GM21723 (cell line): Measurements from ENCODE around the gene ANKRD33.

ENCODE experiments used
- ATAC-seq: cut with Tn5 transposase; IDR thresholded peaks from one replicate; pipeline ENCODE4 v1.9.1; 2021; ENCODE audit warnings: mild to moderate bottlenecking, moderate library complexity; ENCODE audit not compliant: unreplicated experiment

Gene ANKRD33

DNA sequence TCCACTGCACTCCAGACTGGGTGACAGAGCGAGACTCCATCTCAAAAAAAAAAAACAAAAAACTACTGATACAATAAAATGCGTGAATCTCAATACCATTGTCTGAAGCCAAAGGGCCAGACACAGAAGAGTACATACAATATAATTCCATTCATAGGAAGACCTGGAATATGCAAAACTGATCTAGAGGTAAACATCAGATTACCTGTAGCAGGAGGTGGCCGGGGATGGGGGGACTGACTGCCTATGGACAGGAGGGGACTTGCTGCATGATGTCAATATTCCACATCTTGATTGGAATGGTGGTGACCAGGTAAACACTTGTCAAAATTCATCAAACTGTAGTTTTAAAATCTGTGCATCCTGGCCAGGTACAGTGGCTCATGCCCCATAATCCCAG, 26.9 kb upstream of the ANKRD33 start:
- ATAC-seq: no peak

DNA sequence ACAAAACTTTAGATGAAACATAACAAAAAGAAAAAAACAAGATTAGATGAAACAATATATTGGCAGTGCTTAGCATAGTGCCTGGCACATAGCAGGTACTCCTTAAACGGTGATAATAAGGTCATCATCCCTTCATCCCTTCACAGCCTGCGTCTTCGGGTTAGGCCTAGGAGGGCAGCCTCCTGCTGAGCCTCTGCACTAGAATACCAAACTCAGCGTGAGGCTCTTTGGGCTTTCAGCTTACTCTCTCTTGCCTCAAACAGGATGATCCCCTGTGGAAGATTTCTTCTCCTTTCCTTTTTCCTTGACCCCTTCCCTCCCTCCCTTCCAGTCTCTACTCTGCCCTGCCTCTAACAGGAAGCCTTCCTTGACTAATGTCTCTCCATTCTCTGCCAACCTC, 25.0 kb upstream of the ANKRD33 start:
- ATAC-seq: no peak

DNA sequence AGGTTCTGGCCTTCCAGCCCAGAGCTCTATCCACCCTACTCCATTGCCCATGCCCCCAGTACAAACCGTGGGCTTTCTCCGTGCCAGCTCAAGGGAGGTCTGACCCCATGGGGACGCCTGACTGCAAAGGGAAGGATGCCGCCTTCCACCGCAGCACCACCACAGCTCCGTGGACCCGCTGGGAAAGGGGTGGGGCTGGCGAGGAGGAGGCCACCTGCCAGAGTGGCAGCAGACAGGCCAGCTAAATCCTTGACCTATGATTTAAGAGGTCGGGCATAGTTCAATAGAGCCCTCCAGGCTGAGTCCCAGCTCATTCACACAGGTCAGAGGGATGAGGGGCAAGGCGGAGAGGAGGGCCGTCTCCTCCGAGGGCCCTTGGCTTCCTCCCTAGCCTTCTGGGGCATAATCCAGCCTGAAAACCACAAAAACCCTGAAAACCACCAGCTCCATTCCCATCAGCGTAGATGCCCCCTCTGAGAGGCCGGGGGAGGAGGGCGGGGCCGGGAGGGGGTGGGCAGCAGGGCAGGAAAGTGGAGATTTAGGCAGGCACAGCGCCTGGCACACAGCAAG, 24.5 kb upstream of the ANKRD33 start:
- no peak for ATAC-seq

DNA sequence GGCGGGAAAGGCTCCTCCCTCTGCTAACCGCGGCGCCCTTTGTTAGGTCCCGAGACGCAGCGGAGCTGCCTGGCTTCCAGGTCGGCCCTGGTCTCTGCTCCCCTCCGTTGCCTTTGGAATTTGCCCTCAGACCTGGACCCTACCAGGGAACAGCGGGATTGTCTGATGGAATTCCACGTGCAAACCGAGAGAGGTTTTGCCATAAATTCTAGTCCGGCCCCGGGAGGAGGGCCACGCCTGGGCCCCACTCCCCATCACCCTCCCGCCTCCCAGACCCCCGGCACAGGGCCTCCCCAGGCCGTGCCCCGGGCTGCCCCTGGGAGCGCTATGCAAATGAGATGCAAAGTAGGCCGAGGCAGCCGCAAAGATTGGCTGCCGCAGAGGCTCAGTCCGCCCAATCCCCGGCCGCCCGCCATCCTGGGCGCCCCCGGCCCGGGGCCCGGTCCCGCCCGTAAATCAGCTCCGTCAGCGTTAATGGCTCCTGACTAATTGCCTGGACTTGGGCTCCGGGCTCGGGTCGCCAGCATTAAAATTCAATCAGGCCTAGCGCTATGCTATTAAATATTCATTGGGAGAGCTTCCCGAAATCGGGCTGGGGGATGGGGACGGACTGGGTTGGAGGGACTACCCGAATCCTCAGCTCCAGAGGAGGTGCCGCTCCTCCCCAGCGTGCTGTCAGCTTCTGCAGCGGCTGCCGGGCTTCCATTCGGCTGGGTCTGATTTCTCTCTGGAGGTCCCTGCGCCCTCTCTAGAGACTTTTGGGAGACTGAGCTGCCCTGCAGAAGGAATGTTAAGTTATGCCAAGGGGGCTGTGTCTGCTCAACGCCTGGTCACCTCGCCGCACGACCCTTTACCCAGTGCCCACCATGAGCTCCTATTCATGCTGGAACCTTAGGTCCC, 23.7 kb upstream of the ANKRD33 start:
- no peak for ATAC-seq

DNA sequence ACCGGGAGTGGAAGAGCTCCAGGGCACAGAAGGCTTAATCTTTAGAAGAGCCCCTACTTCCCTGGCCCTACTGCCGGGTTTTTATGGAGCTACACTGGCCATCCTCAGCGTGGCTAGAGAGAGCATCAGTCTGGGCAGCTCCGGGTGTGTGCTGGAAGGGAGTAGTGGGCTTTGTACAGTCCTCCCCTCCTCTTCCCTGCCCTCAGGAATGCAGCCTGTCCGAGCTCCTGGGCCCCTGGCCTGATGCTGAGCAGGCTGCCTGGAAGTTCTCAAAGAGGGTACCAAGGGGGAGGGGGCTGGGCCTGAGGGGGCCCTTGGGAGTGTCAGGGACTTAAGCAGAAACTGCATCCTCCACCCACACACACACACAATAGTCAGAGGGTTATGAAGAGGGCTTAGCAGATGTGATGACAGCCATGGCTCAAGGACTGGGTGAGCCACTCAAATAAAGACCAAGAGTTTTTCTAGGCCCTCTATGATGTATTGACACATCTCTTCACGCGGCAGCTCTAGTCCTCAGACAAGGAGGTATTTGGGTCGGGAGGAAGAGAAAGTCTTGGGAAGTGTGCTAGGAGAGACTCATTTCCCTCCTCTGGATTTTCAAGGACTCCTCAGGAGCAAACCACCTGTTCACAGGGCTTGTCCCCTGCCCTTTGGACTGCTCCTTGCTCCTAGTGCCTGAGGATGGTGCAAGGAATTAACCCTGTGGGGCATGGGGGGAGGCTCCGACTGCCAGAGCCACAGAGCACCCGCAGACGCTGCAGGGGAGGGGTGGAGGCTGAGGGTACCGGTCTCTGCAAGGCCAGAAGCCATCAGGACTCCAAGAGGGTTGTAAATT, 22.9 kb upstream of the ANKRD33 start:
- ATAC-seq: no peak

DNA sequence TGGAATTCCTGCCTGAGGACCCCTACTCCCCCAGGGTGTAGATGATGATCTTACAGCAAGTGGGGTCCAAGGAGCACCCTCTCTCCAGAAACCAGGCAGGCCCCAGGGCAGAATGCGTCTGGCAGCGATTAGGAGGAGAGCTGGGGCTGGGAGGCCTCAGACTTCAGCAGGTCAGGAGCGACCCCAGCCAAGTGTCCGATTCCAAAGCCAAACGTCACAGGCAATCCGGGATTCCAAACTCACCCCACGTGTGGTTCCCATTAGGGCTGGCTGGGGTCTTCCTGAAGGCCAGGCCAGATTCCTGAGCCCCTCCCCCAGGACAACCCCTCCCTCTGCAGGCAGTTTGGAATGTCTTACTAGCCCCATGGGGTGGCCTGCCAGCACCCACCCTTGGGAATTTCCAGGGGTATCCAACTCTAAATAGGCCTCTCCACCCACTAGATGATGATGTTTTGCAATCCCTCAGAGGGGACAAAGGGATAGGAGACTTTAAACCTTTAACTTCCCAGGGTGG, 22.1 kb upstream of the ANKRD33 start:
- ATAC-seq: no peak

DNA sequence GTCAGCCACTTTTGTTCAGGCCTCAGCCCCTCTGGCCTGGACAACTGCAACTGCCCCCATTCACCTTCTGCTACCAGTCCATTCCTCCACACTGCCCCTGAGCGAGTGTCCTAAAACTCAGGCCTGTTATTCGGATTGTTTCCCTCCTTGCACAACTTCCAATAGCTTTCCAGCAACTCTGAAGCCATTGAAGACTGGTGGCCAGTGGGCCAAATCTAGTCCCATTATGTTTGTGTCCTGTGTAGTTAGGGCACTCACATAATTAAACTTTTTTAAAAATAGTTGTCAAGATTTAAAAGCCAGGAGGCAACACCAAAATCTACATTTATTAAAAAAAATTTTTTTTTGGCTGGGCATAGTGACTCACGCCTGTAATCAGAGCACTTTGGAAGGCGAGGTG, 21.6 kb upstream of the ANKRD33 start:
- no peak for ATAC-seq

DNA sequence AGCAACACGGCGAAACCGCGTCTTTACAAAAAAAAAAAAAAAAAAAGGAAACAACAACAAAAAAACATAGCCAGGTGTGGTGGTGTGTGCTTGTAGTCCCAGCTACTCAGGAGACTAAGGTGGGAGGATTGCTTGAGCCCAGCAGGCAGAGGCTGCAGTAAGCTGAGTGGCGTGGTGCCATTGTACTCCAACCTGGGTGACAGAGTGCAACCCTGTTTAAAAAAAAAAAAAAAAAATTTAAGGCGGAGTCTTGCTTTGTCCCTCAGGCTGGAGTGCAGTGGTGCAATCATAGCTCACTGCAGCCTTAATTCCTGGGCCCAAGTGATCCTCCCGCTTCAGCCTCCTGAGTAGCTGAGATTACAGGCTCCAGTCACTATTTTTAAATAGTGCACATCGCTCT, 21.1 kb upstream of the ANKRD33 start:
- no peak for ATAC-seq

DNA sequence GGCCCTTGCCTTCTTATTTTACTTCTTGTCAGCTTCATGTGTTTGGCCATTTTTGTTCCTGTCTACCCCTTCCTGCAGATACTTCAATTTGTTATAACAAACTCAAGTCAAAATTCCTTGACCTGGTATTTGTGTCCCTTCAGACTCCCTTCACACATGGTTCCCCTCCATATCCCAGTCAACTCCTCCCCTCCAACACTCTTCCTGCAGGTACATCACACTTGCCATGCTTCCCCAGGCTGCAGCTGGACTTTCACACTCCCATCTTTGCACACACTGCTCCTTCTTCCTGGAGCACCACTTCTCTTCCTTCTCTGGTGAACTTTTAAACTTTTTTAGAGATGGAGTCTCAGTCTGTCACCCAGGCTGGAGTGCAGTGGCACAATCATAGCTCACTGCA, 20.5 kb upstream of the ANKRD33 start:
- no peak for ATAC-seq

DNA sequence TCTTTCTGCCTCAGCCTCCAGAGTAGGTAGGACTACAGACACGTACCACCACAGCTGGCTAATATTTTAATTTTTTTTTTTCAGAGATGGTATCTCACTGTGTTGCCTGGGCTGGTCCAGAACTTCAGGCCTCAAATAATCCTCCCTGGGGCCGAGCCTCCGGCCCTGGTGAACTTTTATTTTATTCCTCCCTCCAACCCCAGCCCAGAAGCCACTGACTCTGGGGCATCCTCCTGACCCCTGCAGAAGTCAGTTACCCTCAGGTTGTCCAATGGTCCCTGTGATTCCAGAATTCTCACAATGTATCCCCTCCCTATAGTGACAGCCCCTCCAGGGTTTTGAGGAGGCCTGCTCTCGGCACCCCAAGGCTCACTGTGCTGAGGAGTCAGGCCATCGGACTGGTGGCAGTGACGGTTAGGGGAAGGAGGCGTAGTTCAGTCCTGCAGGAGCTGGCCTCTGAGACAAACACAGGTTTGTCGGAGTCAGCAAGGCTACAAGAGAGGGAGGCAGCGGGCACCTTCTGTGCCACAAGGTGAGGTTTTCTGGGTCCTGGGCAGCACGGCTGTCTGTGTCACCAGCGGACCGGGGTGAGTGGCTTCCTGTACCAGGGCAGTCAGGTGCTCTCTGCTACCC, 20.0 kb upstream of the ANKRD33 start:
- ATAC-seq: no peak

DNA sequence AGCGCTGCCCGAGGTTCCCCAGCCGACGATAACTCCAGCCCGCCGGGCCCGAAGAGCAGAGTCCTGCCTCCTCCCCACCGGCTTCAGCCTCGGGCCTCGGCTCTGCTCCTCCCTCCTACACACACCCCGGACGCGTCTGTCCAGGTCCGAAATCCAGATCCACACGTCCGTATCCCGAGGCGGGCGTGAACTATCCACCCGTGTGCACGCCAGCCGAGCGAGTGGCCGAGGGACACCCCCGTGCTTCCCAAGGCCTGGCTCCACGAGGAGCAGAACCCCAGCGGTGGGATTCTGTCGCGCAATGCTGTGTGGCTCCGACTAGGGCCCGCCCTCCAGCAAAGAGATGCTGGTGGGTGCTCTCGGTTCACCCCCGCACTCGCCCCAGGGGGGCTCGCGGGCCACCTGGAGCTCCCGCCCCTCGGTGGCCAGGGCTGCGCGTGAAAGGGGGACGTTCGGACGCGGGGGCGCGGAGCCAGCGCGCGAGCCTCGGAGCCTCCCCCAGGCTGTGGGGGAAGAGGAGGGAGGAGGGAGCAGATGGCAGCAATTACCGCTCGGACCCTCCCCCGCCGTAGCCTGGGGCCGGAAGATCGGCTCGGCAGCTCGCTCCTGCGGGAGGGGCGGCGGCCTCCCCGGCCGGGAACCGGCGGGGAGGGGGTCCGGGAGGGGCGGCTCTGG, 18.9 kb upstream of the ANKRD33 start:
- no peak for ATAC-seq

DNA sequence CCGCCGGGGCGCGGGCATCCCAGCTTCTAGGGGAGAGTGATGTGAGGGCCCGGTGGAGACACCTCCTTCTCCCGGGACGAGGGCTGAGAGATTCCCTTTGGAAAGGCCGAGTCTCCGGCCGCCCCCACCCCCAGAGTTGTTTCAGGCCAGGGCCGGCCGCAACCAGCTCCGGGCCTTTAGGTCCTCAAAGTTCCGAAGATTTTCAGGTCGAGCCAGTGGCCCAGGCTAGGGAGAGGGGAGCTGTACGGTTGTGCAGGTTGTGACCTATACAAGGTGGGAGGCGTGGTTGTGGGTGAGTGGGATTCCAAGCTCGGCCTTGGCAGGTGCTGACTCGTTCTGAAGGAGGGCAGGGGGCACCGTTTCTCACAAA, 18.4 kb upstream of the ANKRD33 start:
- no peak for ATAC-seq

DNA sequence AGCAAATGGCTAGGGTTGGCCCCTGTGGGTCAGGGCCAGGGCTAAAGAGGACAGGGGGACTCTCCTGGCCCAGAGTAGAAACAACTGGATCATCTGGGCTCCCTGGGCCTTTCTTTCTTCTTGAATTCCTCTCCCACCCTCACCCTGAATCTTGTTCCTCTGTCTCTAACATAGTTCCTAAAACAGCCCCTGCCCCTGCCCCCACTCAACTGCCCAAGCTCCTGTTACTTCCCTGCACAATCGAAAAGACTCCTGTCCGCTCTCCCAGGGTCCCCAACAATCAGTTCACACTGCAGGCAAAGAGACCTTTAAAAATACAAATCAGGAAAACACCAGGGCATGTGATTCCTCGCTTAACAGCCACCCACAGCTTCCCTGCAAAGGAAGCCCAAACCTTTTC, 18.0 kb upstream of the ANKRD33 start:
- no peak for ATAC-seq

DNA sequence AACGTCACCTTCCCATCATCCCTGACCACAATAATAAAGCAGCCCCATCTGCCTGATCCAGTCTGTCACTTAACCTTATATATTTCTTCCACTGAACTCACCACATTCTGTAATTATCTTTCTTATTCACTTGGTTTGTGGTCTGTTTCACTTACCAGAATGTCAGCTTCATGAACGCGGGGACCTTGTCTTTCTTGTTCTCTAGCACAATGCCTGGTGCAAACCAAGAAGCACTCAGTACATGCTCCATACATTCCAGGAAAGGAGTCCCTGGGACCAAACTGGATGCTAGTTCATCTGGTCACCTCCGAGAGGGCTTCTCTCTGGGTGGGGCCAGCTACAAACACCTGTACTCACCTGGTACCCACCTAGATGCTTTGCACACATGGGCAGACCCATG, 17.4 kb upstream of the ANKRD33 start:
- no peak for ATAC-seq

DNA sequence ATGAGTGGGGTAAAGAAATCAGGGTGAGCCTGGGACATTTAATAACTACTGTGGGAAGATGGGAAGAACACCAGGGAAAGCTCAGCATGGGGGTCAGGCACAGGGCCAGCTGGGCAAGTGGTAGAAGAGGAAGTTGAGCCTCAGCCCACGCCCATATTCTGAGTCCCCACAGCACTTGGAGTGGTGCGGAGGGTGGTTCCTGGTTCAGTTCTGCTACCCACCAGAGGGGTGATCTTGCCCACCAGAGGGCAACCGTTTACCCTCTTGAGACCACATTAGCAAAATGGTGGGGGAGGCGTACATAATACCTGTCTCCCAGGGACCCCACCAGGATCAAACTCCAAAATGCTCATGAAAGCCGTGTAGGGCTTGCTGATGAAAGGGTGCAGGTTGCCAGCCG, 16.8 kb upstream of the ANKRD33 start:
- ATAC-seq: no peak

DNA sequence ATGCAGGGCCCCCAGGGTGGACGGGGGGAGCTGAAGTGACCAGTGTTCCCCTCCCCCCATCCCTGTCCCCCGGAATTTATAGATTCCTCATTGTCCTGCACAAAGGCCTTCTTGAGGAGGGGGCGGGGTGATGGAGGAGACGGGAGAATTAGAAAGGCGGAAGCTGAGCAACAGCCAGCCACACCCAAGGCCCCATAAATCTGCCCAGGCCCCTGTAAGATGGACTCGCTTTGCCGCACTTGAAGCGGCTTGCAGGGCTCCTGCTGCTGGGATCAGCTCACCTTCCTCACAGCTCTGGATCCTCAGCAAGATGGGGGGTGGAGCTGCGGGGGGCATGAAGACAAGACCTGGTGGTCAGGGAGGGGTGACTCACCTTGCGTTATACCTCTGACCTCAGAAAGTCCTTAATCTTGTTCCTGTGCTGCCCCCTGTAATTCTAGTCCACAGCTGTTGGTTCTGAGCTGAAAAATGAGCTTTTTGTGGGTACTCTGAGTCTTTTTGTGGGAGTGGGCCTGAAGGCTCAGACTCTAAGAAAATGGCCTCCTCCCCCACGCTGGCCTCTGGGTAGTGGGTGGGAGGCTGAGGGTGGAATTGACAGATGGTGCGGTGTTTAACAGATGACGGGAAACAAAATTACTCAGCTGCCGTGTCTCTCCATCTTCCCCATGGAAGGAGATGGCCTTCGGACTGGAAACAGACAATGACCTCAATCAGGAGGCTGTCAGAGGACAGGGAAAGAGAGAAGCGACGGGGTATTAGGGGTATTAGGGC, 15.8 kb upstream of the ANKRD33 start:
- ATAC-seq: no peak

DNA sequence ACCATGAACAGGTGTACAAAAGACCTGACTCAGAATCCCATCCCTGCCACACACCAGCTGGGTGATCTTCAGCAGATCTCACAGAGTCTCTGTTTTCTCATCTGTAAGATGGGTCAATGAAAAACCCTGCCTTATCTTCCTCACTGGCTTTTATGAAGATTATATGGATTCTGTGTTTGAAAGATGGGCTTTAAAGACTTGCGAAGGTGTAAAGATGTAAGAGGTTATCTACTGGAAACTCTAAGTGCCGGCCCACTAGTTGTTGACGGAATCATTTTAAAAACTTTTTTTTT, 15.3 kb upstream of the ANKRD33 start:
- no peak for ATAC-seq

DNA sequence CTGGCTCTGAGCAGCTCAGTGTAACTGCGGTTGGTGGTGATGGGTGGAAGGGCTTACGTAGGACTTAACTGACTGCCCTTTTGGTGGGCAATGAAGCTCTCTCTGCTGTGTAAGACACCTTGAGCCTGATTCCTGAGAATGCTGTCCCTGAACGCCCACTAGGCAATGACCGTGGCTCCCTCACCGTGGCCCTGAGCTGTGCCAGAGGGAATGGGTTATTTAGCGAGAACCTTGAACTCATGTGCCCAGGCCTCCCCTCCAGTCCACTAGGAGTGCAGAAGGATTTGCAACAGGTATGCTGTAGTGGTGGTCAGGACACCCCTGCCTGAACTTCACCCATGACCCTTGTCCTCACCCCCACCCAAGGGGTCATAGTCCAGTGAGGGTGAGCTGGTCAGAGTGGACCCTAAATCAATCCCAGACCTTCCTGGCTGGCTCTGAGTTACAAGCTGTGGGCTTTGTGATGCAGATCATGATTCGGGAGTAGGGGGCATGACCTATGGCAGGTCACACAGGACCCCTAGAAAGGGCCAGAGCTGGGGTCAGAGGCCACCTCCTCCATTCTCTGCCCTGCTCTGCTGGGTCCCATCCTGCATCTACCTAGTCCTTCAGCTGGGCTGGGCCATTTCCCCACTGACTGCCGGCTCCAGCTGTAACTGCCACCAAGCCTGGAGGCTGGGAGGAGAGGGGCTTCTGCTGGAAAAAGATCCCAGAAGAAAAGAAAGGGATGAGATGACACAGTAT, 14.5 kb upstream of the ANKRD33 start:
- no peak for ATAC-seq

DNA sequence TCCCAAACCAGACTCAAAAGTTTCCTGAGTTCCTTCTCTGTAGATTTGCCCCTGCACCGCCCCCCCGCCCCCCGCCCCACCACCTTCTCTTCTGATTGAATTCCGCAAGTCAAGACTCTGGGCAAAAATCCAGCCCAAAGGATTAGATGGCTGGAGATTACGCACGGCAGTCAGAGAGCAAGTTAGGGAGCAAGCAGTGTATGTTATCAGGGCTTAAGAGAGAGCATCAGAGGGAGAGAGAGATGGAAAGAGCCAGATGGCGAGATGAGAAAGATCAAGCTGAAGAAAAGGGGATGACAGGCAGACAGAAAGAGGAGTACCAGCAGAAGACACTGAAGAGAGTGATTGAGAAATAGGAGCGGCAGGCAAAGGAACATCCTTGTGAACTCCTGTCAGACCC, 13.9 kb upstream of the ANKRD33 start:
- no peak for ATAC-seq
